IMR-90 (cell line): ENCODE results near the gene HUWE1. TPM values are rescaled to one million over a fixed set of nuclear protein-coding genes. Genes with fewer than 3 reads are reported as not detected.

Experiments used
- ATAC-seq: fragments of 200-7000 bp; cut with Tn5 transposase; 2 replicates; pipeline ENCODE4 v1.9.1; 2020; ENCODE audit warnings: low read depth, mild to moderate bottlenecking, moderate library complexity
- BruUV-seq: library from RNA; stranded (reverse); fragments of 400-500 nt; replicated peaks from 2 replicates; lab custom pipeline; 2021; lab: Mats Ljungman, UMichigan
- CTCF ChIA-PET: fragments of 300-600 bp; formaldehyde crosslinking; extraction: SDS; loops from one replicate; lab custom pipeline; 2021; ENCODE audit warnings: antibody characterized with exemption; lab: Yijun Ruan, JAX
- POLR2A ChIA-PET: fragments of 300-600 bp; sonication (Branson Sonifier 250); formaldehyde crosslinking; loops from one replicate; lab custom pipeline; 2022; ENCODE audit warnings: antibody characterized with exemption; ENCODE audit not compliant: unreplicated experiment; lab: Charles Lee
- DNase-seq: peaks from one replicate; pipeline ENCODE4 v3.0.0; 2013
- H2AFZ ChIP-seq: replicated peaks from 2 replicates; pipeline ENCODE3; 2013; ENCODE audit warnings: low read length, mild to moderate bottlenecking; ENCODE audit not compliant: poor library complexity
- H2AK5ac ChIP-seq: 2 replicates; pipeline ENCODE4 v1.6.1; 2013; ENCODE audit warnings: low read depth, low read length, inconsistent platforms
- H2AK9ac ChIP-seq: replicated peaks from 2 replicates; pipeline ENCODE3; 2013; ENCODE audit warnings: mild to moderate bottlenecking, low read depth, low read length, moderate library complexity; ENCODE audit not compliant: poor library complexity
- H2BK120ac ChIP-seq: 2 replicates; pipeline ENCODE4 v1.6.1; 2013; ENCODE audit warnings: low read depth, low read length, inconsistent platforms
- H2BK15ac ChIP-seq: 3 replicates; pipeline ENCODE4 v1.6.1; 2013; ENCODE audit warnings: low read depth, low read length, inconsistent platforms
- H2BK20ac ChIP-seq: 2 replicates; pipeline ENCODE4 v1.6.1; 2013; ENCODE audit warnings: low read depth, mild to moderate bottlenecking, inconsistent platforms, low read length, moderate library complexity
- H2BK5ac ChIP-seq: 2 replicates; pipeline ENCODE4 v1.6.1; 2013; ENCODE audit warnings: mild to moderate bottlenecking, low read depth, low read length, inconsistent platforms; ENCODE audit not compliant: poor library complexity, severe bottlenecking
- H3K14ac ChIP-seq: replicated peaks from 2 replicates; pipeline ENCODE4 v1.6.1; 2013; ENCODE audit warnings: low read depth, low read length, inconsistent platforms
- H3K18ac ChIP-seq: 2 replicates; pipeline ENCODE4 v1.6.1; 2013; ENCODE audit warnings: low read depth, low read length, control low read depth
- H3K23ac ChIP-seq: 2 replicates; pipeline ENCODE4 v1.6.1; 2013; ENCODE audit warnings: low read depth, low read length, inconsistent platforms
- H3K27ac ChIP-seq: 2 replicates; pipeline ENCODE4 v1.5.1; 2013; ENCODE audit warnings: mild to moderate bottlenecking, control low read depth, low read length; ENCODE audit not compliant: insufficient read depth
- H3K27me3 ChIP-seq: 2 replicates; pipeline ENCODE4 v1.6.1; 2013; ENCODE audit warnings: low read length; ENCODE audit not compliant: control insufficient read depth, insufficient read depth
- H3K36me3 ChIP-seq: 2 replicates; pipeline ENCODE4 v1.6.1; 2013; ENCODE audit warnings: low read length, mixed read lengths; ENCODE audit not compliant: control insufficient read depth, insufficient read depth
- H3K4ac ChIP-seq: 2 replicates; pipeline ENCODE4 v1.6.1; 2013; ENCODE audit warnings: low read depth, low read length, inconsistent platforms
- H3K4me1 ChIP-seq: 2 replicates; pipeline ENCODE4 v1.6.1; 2013; ENCODE audit warnings: low read length, mixed read lengths; ENCODE audit not compliant: control insufficient read depth, insufficient read depth
- H3K4me2 ChIP-seq: 2 replicates; pipeline ENCODE4 v1.6.1; 2013; ENCODE audit warnings: low read depth, mild to moderate bottlenecking, control low read depth, low read length, moderate library complexity
- H3K4me3 ChIP-seq: 2 replicates; pipeline ENCODE4 v1.5.1; 2013; ENCODE audit warnings: low read depth, mild to moderate bottlenecking, control low read depth, low read length, moderate library complexity; ENCODE audit not compliant: insufficient read depth
- H3K56ac ChIP-seq: 2 replicates; pipeline ENCODE4 v1.6.1; 2013; ENCODE audit warnings: low read length, inconsistent platforms; ENCODE audit not compliant: insufficient read depth; ENCODE audit errors: extremely low read depth
- H3K79me1 ChIP-seq, 2 experiments: 2 replicates each; pipeline ENCODE4 v1.6.1; 2013; ENCODE audit warnings: low read length in 2 of 2, inconsistent platforms in 1 of 2, low read depth in 1 of 2
- H3K9ac ChIP-seq: 2 replicates; pipeline ENCODE4 v1.6.1; 2013; ENCODE audit warnings: low read depth, low read length, control low read depth
- H3K9me1 ChIP-seq: 2 replicates; pipeline ENCODE4 v1.6.1; 2013; ENCODE audit warnings: low read length, inconsistent platforms; ENCODE audit not compliant: insufficient read depth
- H3K9me3 ChIP-seq: 2 replicates; pipeline ENCODE4 v1.6.1; 2013; ENCODE audit warnings: low read length; ENCODE audit not compliant: control insufficient read depth, insufficient read depth
- H4K20me1 ChIP-seq: 2 replicates; pipeline ENCODE4 v1.6.1; 2013; ENCODE audit warnings: low read length, inconsistent platforms; ENCODE audit not compliant: insufficient read depth
- H4K5ac ChIP-seq: 2 replicates; pipeline ENCODE4 v1.6.1; 2013; ENCODE audit warnings: mild to moderate bottlenecking, low read depth, low read length, control low read depth
- H4K8ac ChIP-seq, 2 experiments: 2 replicates each; pipeline ENCODE4 v1.6.1; 2013; ENCODE audit warnings: low read depth in 2 of 2, low read length in 2 of 2, control low read depth in 1 of 2, inconsistent platforms in 1 of 2
- H4K91ac ChIP-seq: 2 replicates; pipeline ENCODE4 v1.6.1; 2013; ENCODE audit warnings: low read depth, low read length, inconsistent platforms; ENCODE audit not compliant: insufficient read depth
- BHLHE40 ChIP-seq: fragments of 150-350 bp; IDR thresholded peaks from 2 replicates; pipeline ENCODE4 v1.6.1; 2016; ENCODE audit warnings: mild to moderate bottlenecking, low read depth, low read length
- CEBPB ChIP-seq: IDR thresholded peaks from 2 replicates; pipeline ENCODE4 v1.6.1; 2012; ENCODE audit warnings: low read depth, low read length, improper control_type of control experiment
- CTCF ChIP-seq: conservative IDR thresholded peaks from 2 replicates; pipeline ENCODE4 v1.5.1; 2012; ENCODE audit warnings: mild to moderate bottlenecking, low read depth, low read length, improper control_type of control experiment
- ELK1 ChIP-seq: fragments of 150-350 bp; IDR thresholded peaks from 2 replicates; pipeline ENCODE4 v1.6.1; 2016; ENCODE audit warnings: low read depth, mild to moderate bottlenecking, low read length, moderate library complexity, borderline replicate concordance
- FOS ChIP-seq: fragments of 150-350 bp; IDR thresholded peaks from 2 replicates; pipeline ENCODE4 v1.6.1; 2016; ENCODE audit warnings: low read depth, low read length
- MAFK ChIP-seq: IDR thresholded peaks from 2 replicates; pipeline ENCODE4 v1.6.1; 2012; ENCODE audit warnings: low read depth, low read length, improper control_type of control experiment
- MAZ ChIP-seq: IDR thresholded peaks from 2 replicates; pipeline ENCODE4 v1.6.1; 2012; ENCODE audit warnings: low read depth, mild to moderate bottlenecking, low read length, improper control_type of control experiment, moderate library complexity, borderline replicate concordance
- MXI1 ChIP-seq: IDR thresholded peaks from 2 replicates; pipeline ENCODE4 v1.6.1; 2012; ENCODE audit warnings: low read depth, mild to moderate bottlenecking, low read length, moderate library complexity, borderline replicate concordance
- NFE2L2 ChIP-seq: fragments of 150-350 bp; IDR thresholded peaks from 2 replicates; pipeline ENCODE4 v1.6.1; 2016; ENCODE audit warnings: low read depth, mild to moderate bottlenecking, low read length
- POLR2A ChIP-seq: IDR thresholded peaks from 2 replicates; pipeline ENCODE4 v1.6.1; 2012; ENCODE audit warnings: mild to moderate bottlenecking, low read depth, low read length
- RCOR1 ChIP-seq: IDR thresholded peaks from 2 replicates; pipeline ENCODE4 v1.6.1; 2012; ENCODE audit warnings: mild to moderate bottlenecking, low read length, improper control_type of control experiment; ENCODE audit not compliant: insufficient replicate concordance
- RFX5 ChIP-seq: IDR thresholded peaks from 2 replicates; pipeline ENCODE4 v1.8.0; 2012; ENCODE audit warnings: low read depth, mild to moderate bottlenecking, low read length, moderate library complexity
- USF2 ChIP-seq: fragments of 150-350 bp; IDR thresholded peaks from 2 replicates; pipeline ENCODE4 v1.6.1; 2017; ENCODE audit warnings: mild to moderate bottlenecking, antibody characterized with exemption, low read length, low read depth
- WGBS, 2 experiments: methylation state at CpG; one replicate each; pipeline versions ENCODE4 v1.1.5 to v1.1.7; 2013; ENCODE audit warnings: missing lambda C conversion rate in 2 of 2; ENCODE audit not compliant: insufficient read length in 1 of 2; ENCODE audit errors: extremely low coverage in 2 of 2; 5-methylcytosine and 5-hydroxymethylcytosine counted together
- dilution Hi-C: fragments of 300-500 bp; cut with HindIII; formaldehyde crosslinking; loops from one replicate; pipeline ENCODE4 v1.14.3; 2018; ENCODE audit warnings: low sequenced_read_pairs; ENCODE audit not compliant: unreplicated experiment
- in situ Hi-C: fragments of 300-500 bp; cut with MboI; formaldehyde crosslinking; loops from 3 replicates; pipeline ENCODE4 v1.14.3; 2019; ENCODE audit warnings: low sequenced_read_pairs, inconsistent platforms, mixed read lengths
- intact Hi-C: fragments of 100-400 bp; cut with micrococcal nuclease; formaldehyde crosslinking; loops from 2 replicates; pipeline ENCODE4 v1.10.0; 2022
- polyA plus RNA-seq, 3 experiments: library from polyadenylated mRNA; depleted of rRNA; stranded (reverse); fragments of >200 nt; gene quantifications; 2 replicates each; pipeline ENCODE4 v1.2.3, GENCODE V29; 2012; ENCODE audit warnings: low replicate concordance in 1 of 3
- total RNA-seq: library from RNA; depleted of rRNA; stranded (reverse); fragments of >200 nt; gene quantifications from 2 replicates; pipeline ENCODE4 v1.2.3, GENCODE V29; 2012

The HUWE1 gene
- total and polyA plus RNA-seq, 2 of the 4 experiments (the other 2 are of a cell fraction), result 47.6 to 57.7 TPM

- H2AFZ ChIP-seq, result no peak overlapping the region
- POLR2A ChIA-PET, result no interaction called here
- ATAC-seq (no peak), DNase-seq (no peak)
- no peak overlapping the region for H3K14ac ChIP-seq
- H3K4me2 ChIP-seq, result no peak overlapping the region
- CTCF ChIA-PET, result no interaction called here
- peaks cover 3% of the 10 kb centered on the region; the same call in 1 of the 2 replicates for H3K27me3 ChIP-seq
- no peaks in the 10 kb centered on the region for H4K20me1 ChIP-seq
- H4K5ac ChIP-seq, result no peak overlapping the region
- H3K9me1 ChIP-seq, result no peaks in the 10 kb centered on the region
- no peak overlapping the region for H2BK15ac ChIP-seq
- H3K27ac ChIP-seq, result no peak overlapping the region
- no peaks in the 10 kb centered on the region for H3K9me3 ChIP-seq
- in situ Hi-C loops, result no loop called here
- BruUV-seq, result TSS peak; percentile 23
- no peak overlapping the region for H2BK120ac ChIP-seq
- H3K56ac ChIP-seq, result no peak overlapping the region
- H3K23ac ChIP-seq, result no peak overlapping the region
- H3K18ac ChIP-seq, result no peak overlapping the region
- peaks cover 53% of the 10 kb centered on the region for H3K36me3 ChIP-seq
- no peak overlapping the region for H2AK9ac ChIP-seq
- no peak overlapping the region for H2BK5ac ChIP-seq
- H3K4ac ChIP-seq, result no peak overlapping the region
- H3K79me1 ChIP-seq, result peaks cover 3 to 4% of the 10 kb centered on the region in 2 experiments; a peak in 2 of 4 replicates
- no peak overlapping the region for H4K8ac ChIP-seq
- H2AK5ac ChIP-seq, result no peak overlapping the region
- H3K4me3 ChIP-seq, result no peak overlapping the region
- H4K91ac ChIP-seq, result no peak overlapping the region
- WGBS, 2 experiments, result 44% methylated on average over 6 of the region's 8 CpGs; no CpG with 5 or more reads in 1 of the 2 experiments
- no peak for TF ChIP-seq MAZ
- no peak for TF ChIP-seq POLR2A
- TF ChIP-seq RCOR1, result no peak
- TF ChIP-seq ELK1, result no peak
- no peak for TF ChIP-seq CTCF
- no peak for TF ChIP-seq RFX5
- TF ChIP-seq MXI1, result no peak
- TF ChIP-seq CEBPB, result no peak
- TF ChIP-seq USF2, result no peak
- TF ChIP-seq BHLHE40, result no peak
- TF ChIP-seq NFE2L2, result no peak
- no peak for TF ChIP-seq FOS
- TF ChIP-seq MAFK, result no peak
- H2BK20ac ChIP-seq, result no peak overlapping the region
- dilution Hi-C loops, result no loop called here
- no peaks in the 10 kb centered on the region for H3K4me1 ChIP-seq
- H3K9ac ChIP-seq, result no peak overlapping the region
- intact Hi-C loops, result no loop called here
Observed at GRCh38 chrX:53538781-53539180, 147.7 kb downstream of the HUWE1 start.
